IMR-90 (cell line): Measurements from ENCODE around the gene SNX27.

ENCODE experiments used
- CTCF ChIP-seq: conservative IDR thresholded peaks from 2 replicates; pipeline ENCODE4 v1.5.1; 2012; ENCODE audit warnings: mild to moderate bottlenecking, low read depth, low read length, improper control_type of control experiment
- POLR2A ChIP-seq: IDR thresholded peaks from 2 replicates; pipeline ENCODE4 v1.6.1; 2012; ENCODE audit warnings: mild to moderate bottlenecking, low read depth, low read length

DNA sequence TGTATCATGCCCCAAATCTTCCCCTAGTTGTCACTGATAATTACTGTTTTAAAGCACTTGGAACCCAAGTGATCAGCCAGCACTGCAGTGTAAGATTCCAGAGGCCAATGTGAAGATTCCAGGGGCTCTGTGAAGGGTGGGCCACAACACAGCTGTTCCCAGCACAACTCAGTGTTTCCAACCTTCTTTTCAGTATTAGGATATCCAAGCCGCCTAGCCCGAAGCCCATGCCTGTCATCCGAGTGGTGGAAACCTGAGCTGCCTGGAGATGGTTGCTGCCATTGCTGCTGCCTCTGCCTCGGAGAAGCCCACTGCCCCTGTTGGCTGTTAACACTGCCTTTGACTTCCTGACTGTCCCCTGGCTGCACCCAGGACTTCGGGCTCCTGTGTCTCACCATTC, 30.4 kb upstream of the SNX27 start:
- TF ChIP-seq CTCF (no peak), POLR2A (no peak)
